ENCODE results near the gene ALDOA.
A peak's percentile ranks its signal among the peaks of the same experiment; 100 is the strongest.

ALDOA gene

GRCh38 chr16:30041841-30042240 lies 23.7 kb upstream of the ALDOA start:
- peak; percentile 41 for DNase-seq (ENCODE audit: low read depth)

GRCh38 chr16:30046178-30046577 lies 19.4 kb upstream of the ALDOA start:
- DNase-seq (ENCODE audit: low read depth): no peak

- no peak for DNase-seq (ENCODE audit: low read depth)
These were observed 19.0 kb upstream of the ALDOA start for GRCh38 chr16:30046588-30046987.

GRCh38 chr16:30049871-30050270 lies 15.7 kb upstream of the ALDOA start:
- DNase-seq (ENCODE audit: low read depth): no peak

- peak; percentile 87 for DNase-seq (ENCODE audit: low read depth)
These were observed 14.0 kb upstream of the ALDOA start for GRCh38 chr16:30051518-30051917.

GRCh38 chr16:30052671-30053372 lies 12.7 kb upstream of the ALDOA start:
- peak; percentile 90 for DNase-seq (ENCODE audit: low read depth)

- peak; percentile 34 for DNase-seq (ENCODE audit: low read depth)
These were observed 12.1 kb upstream of the ALDOA start for GRCh38 chr16:30053376-30054015.

GRCh38 chr16:30054451-30054850 lies 11.1 kb upstream of the ALDOA start:
- no peak for DNase-seq (ENCODE audit: low read depth)

GRCh38 chr16:30054959-30055553 lies 10.5 kb upstream of the ALDOA start:
- DNase-seq (ENCODE audit: low read depth): no peak

GRCh38 chr16:30060346-30060745 lies 5.2 kb upstream of the ALDOA start:
- DNase-seq (ENCODE audit: low read depth): no peak

GRCh38 chr16:30060836-30061554 lies 4.6 kb upstream of the ALDOA start:
- DNase-seq (ENCODE audit: low read depth): no peak

- DNase-seq (ENCODE audit: low read depth): no peak
These were observed 2.2 kb upstream of the ALDOA start for GRCh38 chr16:30063278-30063892.

GRCh38 chr16:30063893-30064728 lies 1.4 kb upstream of the ALDOA start:
- no peak for DNase-seq (ENCODE audit: low read depth)

- DNase-seq (ENCODE audit: low read depth): no peak
These were observed 845 bp upstream of the ALDOA start for GRCh38 chr16:30064729-30065101.

- DNase-seq (ENCODE audit: low read depth): peak; percentile 84
These were observed 592 bp downstream of the ALDOA start for GRCh38 chr16:30065943-30066760.

- DNase-seq (ENCODE audit: low read depth): no peak
These were observed 1.4 kb downstream of the ALDOA start for GRCh38 chr16:30066761-30067583.

GRCh38 chr16:30067584-30067916 lies 2.0 kb downstream of the ALDOA start:
- DNase-seq (ENCODE audit: low read depth): no peak

GRCh38 chr16:30068333-30068732 lies 2.8 kb downstream of the ALDOA start:
- DNase-seq (ENCODE audit: low read depth): no peak

GRCh38 chr16:30068750-30069610 lies 3.4 kb downstream of the ALDOA start:
- DNase-seq (ENCODE audit: low read depth): no peak

Data from iris pigment epithelial cell (primary cell).